ENCODE results near the gene ABCC1. TPM values are rescaled to one million over a fixed set of nuclear protein-coding genes. Genes with fewer than 3 reads are reported as not detected.

ABCC1 gene
- total and polyA plus RNA-seq, 2 experiments from 2014 or later: 7.0 to 9.3 TPM

- Histone ChIP-seq H4K20me1 (ENCODE audit: insufficient read depth, poor library complexity, severe bottlenecking) (no peaks in the 10 kb centered on the region), H2AFZ (no peak overlapping the region), H3K27ac (no peak overlapping the region), H3K79me2 (no peaks in the 10 kb centered on the region), H3K4me2 (no peak overlapping the region), H3K9me2 (replicated peaks; ENCODE audit: insufficient read depth) (no peaks in the 10 kb centered on the region), H3K36me3 (replicated peaks; ENCODE audit: insufficient read depth, low read depth) (no peaks in the 10 kb centered on the region), H3K4me3 (no peak overlapping the region), H3K27me3 (no peaks in the 10 kb centered on the region), H3K4me1 (ENCODE audit: insufficient read depth) (no peaks in the 10 kb centered on the region), H3K9me3 (ENCODE audit: low read depth) (no peaks in the 10 kb centered on the region)
- DNase-seq (ENCODE audit: low spot score): no peak
- TF ChIP-seq EZH2phosphoT487 (IDR thresholded peaks at IDR 0.05; ENCODE audit: low read depth, severe bottlenecking, unreplicated experiment): no peak
- no peak for TF ChIP-seq CTCF (IDR thresholded peaks at IDR 0.05; ENCODE audit: poor library complexity)
- TF ChIP-seq EZH2 (IDR thresholded peaks at IDR 0.05; ENCODE audit: borderline replicate concordance): no peak
- WGBS (ENCODE audit: low lambda C conversion rate, missing lambda C conversion rate): 88% methylated on average over 3 of the region's 3 CpGs
Observed at GRCh38 chr16:16084874-16085273, 135.5 kb downstream of the ABCC1 start.

- H3K4me1 ChIP-seq (ENCODE audit: insufficient read depth): no peaks in the 10 kb centered on the region
- H3K36me3 ChIP-seq (replicated peaks; ENCODE audit: insufficient read depth, low read depth): no peaks in the 10 kb centered on the region
Observed at GRCh38 chr16:16086653-16087446, 137.4 kb downstream of the ABCC1 start.

GRCh38 chr16:16090238-16090637 is 140.8 kb downstream of the ABCC1 start:
- no peak for DNase-seq (ENCODE audit: low spot score)

More at GRCh38 chr16:16086653-16087446, 137.4 kb downstream of the ABCC1 start:
- H3K27ac ChIP-seq: no peak overlapping the region
- H3K27me3 ChIP-seq: no peaks in the 10 kb centered on the region
- 95% methylated on average over 18 of the region's 18 CpGs for WGBS (ENCODE audit: low lambda C conversion rate, missing lambda C conversion rate)
- H3K4me2 ChIP-seq: no peak overlapping the region
- no peaks in the 10 kb centered on the region for H3K9me2 ChIP-seq (replicated peaks; ENCODE audit: insufficient read depth)
- no peaks in the 10 kb centered on the region for H3K79me2 ChIP-seq
- no peak for DNase-seq (ENCODE audit: low spot score)
- TF ChIP-seq CTCF (IDR thresholded peaks at IDR 0.05; ENCODE audit: poor library complexity): no peak
- TF ChIP-seq EZH2 (IDR thresholded peaks at IDR 0.05; ENCODE audit: borderline replicate concordance): no peak
- no peak for TF ChIP-seq EZH2phosphoT487 (IDR thresholded peaks at IDR 0.05; ENCODE audit: low read depth, severe bottlenecking, unreplicated experiment)
- no peak overlapping the region for H2AFZ ChIP-seq
- H3K4me3 ChIP-seq: no peak overlapping the region
- no peaks in the 10 kb centered on the region for H3K9me3 ChIP-seq (ENCODE audit: low read depth)
- no peaks in the 10 kb centered on the region for H4K20me1 ChIP-seq (ENCODE audit: insufficient read depth, poor library complexity, severe bottlenecking)

More at GRCh38 chr16:16090238-16090637, 140.8 kb downstream of the ABCC1 start:
- Histone ChIP-seq H3K4me3 (no peak overlapping the region), H3K4me2 (no peak overlapping the region), H2AFZ (no peak overlapping the region), H3K27ac (no peak overlapping the region), H3K9me3 (ENCODE audit: low read depth) (no peaks in the 10 kb centered on the region), H3K27me3 (no peaks in the 10 kb centered on the region), H3K79me2 (no peaks in the 10 kb centered on the region), H3K36me3 (replicated peaks; ENCODE audit: insufficient read depth, low read depth) (no peaks in the 10 kb centered on the region), H3K4me1 (ENCODE audit: insufficient read depth) (no peaks in the 10 kb centered on the region), H3K9me2 (replicated peaks; ENCODE audit: insufficient read depth) (no peaks in the 10 kb centered on the region), H4K20me1 (ENCODE audit: insufficient read depth, poor library complexity, severe bottlenecking) (no peaks in the 10 kb centered on the region)
- 95% methylated on average over 19 of the region's 19 CpGs for WGBS (ENCODE audit: low lambda C conversion rate, missing lambda C conversion rate)
- TF ChIP-seq EZH2 (IDR thresholded peaks at IDR 0.05; ENCODE audit: borderline replicate concordance) (no peak), CTCF (IDR thresholded peaks at IDR 0.05; ENCODE audit: poor library complexity) (no peak), EZH2phosphoT487 (IDR thresholded peaks at IDR 0.05; ENCODE audit: low read depth, severe bottlenecking, unreplicated experiment) (no peak)
